ENCODE data around the gene SLC12A8. TPM values are rescaled to one million over a fixed set of nuclear protein-coding genes. Genes with fewer than 3 reads are reported as not detected.

The SLC12A8 gene
- total RNA-seq, 1 donor from 2014 or later = 29.4 TPM

GRCh38 chr3:125152951-125153350, 59.6 kb downstream of the SLC12A8 start:
- no peak for DNase-seq (ENCODE audit: low spot score)

GRCh38 chr3:125151916-125152315, 60.6 kb downstream of the SLC12A8 start:
- no peak for DNase-seq (ENCODE audit: low spot score)

- DNase-seq (ENCODE audit: low spot score) = no peak
Measured at GRCh38 chr3:125151442-125151817, 61.1 kb downstream of the SLC12A8 start.

GRCh38 chr3:125150525-125151441, 61.8 kb downstream of the SLC12A8 start:
- DNase-seq (ENCODE audit: low spot score) = no peak

GRCh38 chr3:125149462-125149861, 63.1 kb downstream of the SLC12A8 start:
- DNase-seq (ENCODE audit: low spot score) = no peak

GRCh38 chr3:125148836-125149235, 63.7 kb downstream of the SLC12A8 start:
- peak; percentile 89 for DNase-seq (ENCODE audit: low spot score)

GRCh38 chr3:125148016-125148812, 64.3 kb downstream of the SLC12A8 start:
- DNase-seq (ENCODE audit: low spot score) = no peak

- no peak for DNase-seq (ENCODE audit: low spot score)
Measured at GRCh38 chr3:125147491-125147820, 65.1 kb downstream of the SLC12A8 start.

- no peak for DNase-seq (ENCODE audit: low spot score)
Measured at GRCh38 chr3:125146626-125147490, 65.7 kb downstream of the SLC12A8 start.

GRCh38 chr3:125145751-125146475, 66.6 kb downstream of the SLC12A8 start:
- no peak for DNase-seq (ENCODE audit: low spot score)

- DNase-seq (ENCODE audit: low spot score) = no peak
Measured at GRCh38 chr3:125144653-125145314, 67.8 kb downstream of the SLC12A8 start.

- peak; percentile 83 for DNase-seq (ENCODE audit: low spot score)
Measured at GRCh38 chr3:125143982-125144652, 68.4 kb downstream of the SLC12A8 start.

- DNase-seq (ENCODE audit: low spot score) = no peak
Measured at GRCh38 chr3:125143538-125143937, 69.0 kb downstream of the SLC12A8 start.

- no peak for DNase-seq (ENCODE audit: low spot score)
Measured at GRCh38 chr3:125142940-125143339, 69.6 kb downstream of the SLC12A8 start.

GRCh38 chr3:125142420-125142778, 70.1 kb downstream of the SLC12A8 start:
- DNase-seq (ENCODE audit: low spot score) = no peak

- DNase-seq (ENCODE audit: low spot score) = peak; percentile 75
Measured at GRCh38 chr3:125141596-125142419, 70.7 kb downstream of the SLC12A8 start.

GRCh38 chr3:125140818-125141595, 71.5 kb downstream of the SLC12A8 start:
- no peak for DNase-seq (ENCODE audit: low spot score)
